Measurements from ENCODE around the gene ROR1.

Gene ROR1

GRCh38 chr1:63975481-63975880, 201.7 kb downstream of the ROR1 start:
- DNase-seq (ENCODE audit: low spot score), result no peak

- no peak for DNase-seq (ENCODE audit: low spot score)
These were observed 202.2 kb downstream of the ROR1 start for GRCh38 chr1:63976006-63976405.

GRCh38 chr1:63977466-63977865, 203.6 kb downstream of the ROR1 start:
- no peak for DNase-seq (ENCODE audit: low spot score)

- no peak for DNase-seq (ENCODE audit: low spot score)
These were observed 207.1 kb downstream of the ROR1 start for GRCh38 chr1:63980740-63981407.

- DNase-seq (ENCODE audit: low spot score), result no peak
These were observed 207.6 kb downstream of the ROR1 start for GRCh38 chr1:63981408-63981773.

- DNase-seq (ENCODE audit: low spot score), result no peak
These were observed 208.4 kb downstream of the ROR1 start for GRCh38 chr1:63982201-63982600.

GRCh38 chr1:63983391-63984256, 209.8 kb downstream of the ROR1 start:
- DNase-seq (ENCODE audit: low spot score), result peak; percentile 29

GRCh38 chr1:63984257-63984929, 210.6 kb downstream of the ROR1 start:
- no peak for DNase-seq (ENCODE audit: low spot score)

- DNase-seq (ENCODE audit: low spot score), result no peak
These were observed 211.1 kb downstream of the ROR1 start for GRCh38 chr1:63984930-63985290.

- no peak for DNase-seq (ENCODE audit: low spot score)
These were observed 213.3 kb downstream of the ROR1 start for GRCh38 chr1:63987014-63987627.

GRCh38 chr1:63987628-63988024, 213.8 kb downstream of the ROR1 start:
- no peak for DNase-seq (ENCODE audit: low spot score)

- DNase-seq (ENCODE audit: low spot score), result no peak
These were observed 215.1 kb downstream of the ROR1 start for GRCh38 chr1:63988941-63989340.

GRCh38 chr1:63991685-63992084, 217.9 kb downstream of the ROR1 start:
- DNase-seq (ENCODE audit: low spot score), result no peak

- no peak for DNase-seq (ENCODE audit: low spot score)
These were observed 226.2 kb downstream of the ROR1 start for GRCh38 chr1:64000021-64000420.

GRCh38 chr1:64001038-64001437, 227.2 kb downstream of the ROR1 start:
- no peak for DNase-seq (ENCODE audit: low spot score)

- peak; percentile 2 for DNase-seq (ENCODE audit: low spot score)
These were observed 230.7 kb downstream of the ROR1 start for GRCh38 chr1:64004451-64005025.

GRCh38 chr1:64005801-64006200, 232.0 kb downstream of the ROR1 start:
- DNase-seq (ENCODE audit: low spot score), result no peak

- DNase-seq (ENCODE audit: low spot score), result peak; percentile 11
These were observed 232.6 kb downstream of the ROR1 start for GRCh38 chr1:64006276-64007051.

- DNase-seq (ENCODE audit: low spot score), result no peak
These were observed 236.5 kb downstream of the ROR1 start for GRCh38 chr1:64010316-64010715.

- DNase-seq (ENCODE audit: low spot score), result no peak
These were observed 239.6 kb downstream of the ROR1 start for GRCh38 chr1:64013395-64013794.

GRCh38 chr1:64019818-64020217, 246.0 kb downstream of the ROR1 start:
- peak; percentile 59 for DNase-seq (ENCODE audit: low spot score)

All from pons (tissue), 1 donor.